ENCODE data around the gene ABCC9.
"Not testable (repeated sequence)": the region's sequence is repeated elsewhere in the genome, so short reads cannot be mapped to it uniquely, and the experiment has no call there.

The ABCC9 gene

DNA sequence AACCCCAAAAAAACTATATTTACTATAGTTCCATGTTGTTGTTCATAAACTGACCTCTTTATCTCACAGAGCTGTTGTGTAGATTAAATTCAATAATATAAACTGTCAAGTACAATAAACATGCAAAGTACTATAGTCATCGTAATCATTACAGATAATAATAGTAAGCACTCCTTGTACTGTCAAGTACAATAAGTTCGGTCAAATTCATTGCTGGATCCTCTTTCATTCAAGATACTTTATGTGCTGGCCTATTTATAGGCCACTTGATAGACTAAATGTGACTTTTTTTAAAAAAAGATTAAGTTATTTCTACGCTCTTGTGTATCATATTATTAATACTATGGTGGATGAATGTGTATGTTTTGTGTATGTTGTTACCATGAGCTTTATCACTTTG, 127.5 kb downstream of the ABCC9 start:
- no peak for DNase-seq

DNA sequence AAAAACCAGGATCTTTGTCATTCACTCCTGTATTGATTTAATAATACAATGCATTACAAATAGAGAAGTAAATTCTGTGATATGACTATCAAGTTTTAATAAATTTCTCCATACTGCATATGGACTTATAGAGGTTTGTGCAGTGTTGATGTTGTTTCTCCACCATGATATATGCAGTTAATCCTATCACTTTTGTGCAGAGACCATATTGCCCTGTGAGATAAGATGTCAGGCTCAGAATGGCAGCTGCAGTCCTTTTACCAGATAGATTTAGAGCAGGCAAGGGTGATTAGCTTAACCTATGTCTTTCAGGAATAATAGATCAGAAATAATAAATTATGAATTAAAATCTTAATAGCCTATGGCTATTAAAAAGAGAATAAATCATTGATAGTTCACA, 128.1 kb downstream of the ABCC9 start:
- no peak for DNase-seq

GRCh38 chr12:21812340-21812739, 128.9 kb downstream of the ABCC9 start:
- DNase-seq = not testable (repeated sequence)

- no peak for DNase-seq
These were observed 132.1 kb downstream of the ABCC9 start for GRCh38 chr12:21809100-21809499.

- DNase-seq = no peak
These were observed 135.0 kb downstream of the ABCC9 start for GRCh38 chr12:21806255-21806654.

DNA sequence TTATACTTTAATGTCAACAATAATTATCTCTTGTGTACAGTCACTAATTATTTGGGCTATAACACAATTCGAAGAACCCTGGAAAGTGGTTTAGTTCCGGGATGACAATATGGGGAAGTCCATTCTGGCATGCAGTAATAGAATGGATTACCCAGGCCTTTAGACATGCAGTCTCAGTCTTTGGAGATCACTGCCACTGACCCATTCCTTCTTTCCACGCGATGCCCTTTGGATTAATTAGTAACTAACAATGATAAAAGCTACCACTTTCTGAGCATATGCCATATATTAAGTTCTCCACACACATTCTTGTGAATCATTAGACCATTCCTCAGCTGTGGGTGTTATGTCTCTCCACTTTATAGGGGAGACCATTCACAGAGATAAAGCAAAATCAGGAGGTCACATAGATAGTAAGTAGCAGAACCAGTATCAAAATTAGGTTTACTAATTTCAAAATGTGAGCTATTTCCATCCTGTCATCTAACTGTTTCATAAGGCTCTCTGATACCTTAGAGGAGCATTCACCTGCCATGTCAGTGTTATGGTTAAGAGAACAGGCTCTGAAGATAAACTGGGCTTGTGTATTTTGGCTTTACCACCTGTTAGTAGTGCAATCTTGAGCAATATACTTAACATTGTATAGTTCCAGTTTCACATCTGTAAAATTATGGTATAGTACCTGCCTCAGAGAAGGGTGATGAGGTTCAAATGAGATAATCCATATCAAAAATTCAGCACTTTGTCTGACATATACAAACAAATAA, 139.5 kb downstream of the ABCC9 start:
- no peak for DNase-seq

DNA sequence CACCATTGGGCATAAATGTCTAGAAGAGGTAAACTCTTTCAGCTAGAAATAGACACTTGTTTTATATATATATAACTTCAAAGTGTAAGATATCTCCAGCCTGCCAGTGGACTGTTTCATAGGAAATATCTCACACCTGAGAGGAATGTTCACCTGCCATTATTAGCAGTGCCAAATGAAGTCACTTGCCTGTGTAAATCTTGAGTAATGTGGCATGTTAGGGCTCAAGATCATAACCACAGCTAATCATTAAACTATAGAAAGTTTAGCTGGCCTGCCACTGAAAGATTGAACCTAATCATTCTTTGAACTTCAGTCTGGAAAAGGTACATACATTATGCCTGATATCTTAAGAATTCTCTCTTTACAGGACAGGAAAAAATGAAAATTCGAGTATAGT, 141.2 kb downstream of the ABCC9 start:
- DNase-seq = no peak

DNA sequence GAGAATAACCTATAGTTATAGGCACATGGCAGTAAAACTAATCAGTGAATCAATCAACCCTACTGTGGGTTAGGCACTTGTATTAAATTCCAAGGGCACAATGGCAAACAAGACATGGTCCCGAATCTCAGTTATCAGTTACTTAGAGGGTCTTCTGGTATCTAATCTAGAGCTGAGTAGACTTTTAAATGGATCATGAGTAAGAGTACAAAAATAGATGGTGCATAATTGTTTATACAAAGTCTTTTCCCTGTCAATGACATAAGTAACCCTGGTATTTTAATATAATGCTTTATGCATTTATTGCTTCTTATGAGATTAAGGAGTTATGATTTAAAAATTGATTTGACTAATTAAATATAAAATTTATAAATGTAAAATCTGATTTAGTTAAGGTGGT, 143.7 kb downstream of the ABCC9 start:
- DNase-seq = no peak

DNA sequence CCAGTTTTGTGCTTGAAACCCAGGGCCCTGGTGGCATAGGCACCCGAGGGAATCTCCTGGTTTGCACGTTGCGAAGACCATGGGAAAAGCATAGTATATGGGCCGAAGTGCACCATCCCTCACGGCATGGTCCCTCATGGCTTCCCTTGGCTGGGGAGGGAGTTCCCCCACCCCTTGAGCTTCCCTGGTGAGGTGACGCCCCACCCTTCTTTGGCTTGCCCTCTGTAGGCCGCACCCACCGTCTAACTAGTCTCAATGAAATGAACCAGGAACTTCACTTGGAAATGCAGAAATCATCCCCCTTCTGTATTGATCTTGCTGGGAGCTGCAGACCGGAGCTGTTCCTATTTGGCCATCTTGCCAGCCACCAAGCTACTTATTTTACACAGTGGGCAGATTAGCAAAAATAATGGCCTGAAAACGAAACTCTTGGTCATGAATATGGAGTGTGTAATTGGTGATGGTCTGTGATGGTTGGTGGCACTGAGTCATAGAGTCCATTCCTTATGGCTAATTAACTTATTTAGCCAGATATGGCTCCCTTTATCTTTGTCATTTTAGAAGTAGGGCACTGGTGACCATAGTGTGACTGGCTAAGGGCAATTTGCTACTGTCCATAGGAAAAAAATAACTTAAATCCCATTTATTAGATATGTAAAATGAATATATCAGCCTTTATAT, 145.4 kb downstream of the ABCC9 start:
- no peak for DNase-seq

DNA sequence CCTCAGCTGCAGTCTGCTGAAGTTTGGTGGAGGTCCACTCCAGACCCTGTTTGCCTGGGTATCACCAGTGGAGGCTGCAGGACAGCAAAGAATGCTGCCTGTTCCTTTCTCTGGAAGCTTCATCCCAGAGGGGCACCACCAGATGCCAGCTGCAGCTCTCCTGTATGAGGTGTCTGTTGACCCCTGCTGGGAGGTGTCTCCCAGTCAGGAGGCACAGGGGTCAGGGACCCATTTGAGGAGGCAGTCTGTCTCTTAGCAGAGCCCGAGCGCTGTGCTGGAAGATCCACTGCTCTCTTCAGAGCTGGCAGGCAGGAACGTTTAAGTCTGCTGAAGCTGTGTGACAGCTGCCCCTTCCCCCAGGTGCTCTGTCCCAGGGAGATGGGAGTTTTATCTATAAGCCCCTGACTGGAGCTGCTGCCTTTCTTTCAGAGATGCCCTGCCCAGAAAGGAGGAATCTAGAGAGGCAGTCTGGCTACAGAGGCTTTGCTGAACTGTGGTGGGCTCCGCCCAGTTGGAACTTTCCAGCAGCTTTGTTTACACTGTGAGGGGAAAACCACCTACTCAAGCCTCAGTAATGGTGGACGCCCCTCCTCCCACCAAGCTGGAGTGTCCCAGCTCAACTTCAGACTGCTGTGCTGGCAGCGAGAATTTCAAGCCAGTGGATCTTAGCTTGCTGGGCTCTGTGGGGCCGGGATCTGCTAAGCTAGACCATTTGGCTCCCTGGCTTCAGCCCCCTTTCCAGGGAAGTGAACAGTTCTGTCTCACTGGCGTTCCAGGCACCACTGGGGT, 146.2 kb downstream of the ABCC9 start:
- DNase-seq = not testable (repeated sequence)

DNA sequence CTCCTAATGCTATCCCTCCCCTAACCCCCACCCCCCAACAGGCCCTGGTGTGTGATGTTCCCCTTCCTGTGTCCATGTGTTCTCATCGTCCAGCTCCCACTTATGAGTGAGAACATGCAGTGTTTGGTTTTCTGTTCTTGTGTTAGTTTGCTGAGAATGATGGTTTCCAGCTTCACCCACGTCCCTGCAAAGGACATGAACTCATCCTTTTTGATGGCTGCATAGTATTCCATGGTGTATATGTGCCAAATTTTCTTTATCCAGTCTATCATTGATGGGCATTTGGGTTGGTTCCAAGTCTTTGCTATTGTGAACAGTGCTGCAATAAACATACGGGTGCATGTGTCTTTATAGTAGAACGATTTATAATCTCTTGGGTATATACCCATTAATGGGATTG, 151.5 kb downstream of the ABCC9 start:
- not testable (repeated sequence) for DNase-seq

DNA sequence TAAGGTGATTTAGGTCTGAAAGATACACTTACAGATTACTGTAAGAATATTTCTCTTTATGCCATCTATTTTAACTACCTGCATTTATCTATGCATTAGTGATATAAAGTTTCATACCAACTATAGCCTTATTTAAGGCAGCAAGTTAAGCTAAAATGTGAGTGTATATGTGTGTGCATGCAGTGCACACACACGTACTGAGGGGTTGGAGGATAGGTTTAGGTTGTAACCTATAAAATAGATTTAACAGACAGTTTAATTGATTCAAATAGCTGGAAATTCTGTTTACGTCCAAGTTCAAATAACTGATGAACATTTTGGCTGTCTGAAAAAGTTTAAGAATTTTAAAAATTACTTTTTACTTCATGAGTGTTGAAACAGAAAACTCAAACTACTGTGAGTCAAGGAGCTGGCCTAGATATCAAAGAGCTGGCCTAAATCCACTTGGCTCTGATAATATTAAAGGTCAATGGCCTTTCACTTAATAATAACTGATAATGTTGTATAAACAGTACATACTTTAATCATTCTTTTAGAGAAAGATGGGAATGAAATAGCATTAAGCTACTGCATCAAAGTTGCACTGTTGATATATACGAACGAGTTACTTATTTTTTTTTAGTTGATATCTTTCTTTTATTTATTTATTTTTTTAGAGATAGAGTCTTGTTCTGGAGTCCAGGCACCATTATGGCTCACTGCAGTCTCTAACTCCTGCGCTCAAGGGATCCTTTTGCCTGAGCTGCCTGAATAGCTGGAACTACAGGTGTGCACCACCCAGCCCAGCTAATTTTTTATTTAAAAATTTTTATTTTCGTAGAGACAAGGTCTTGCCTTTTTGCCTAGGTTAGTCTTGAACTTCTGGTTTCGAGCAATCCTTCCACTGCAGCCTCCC, 152.9 kb downstream of the ABCC9 start:
- no peak for DNase-seq

GRCh38 chr12:21786041-21786531, 155.1 kb downstream of the ABCC9 start:
- no peak for DNase-seq

DNA sequence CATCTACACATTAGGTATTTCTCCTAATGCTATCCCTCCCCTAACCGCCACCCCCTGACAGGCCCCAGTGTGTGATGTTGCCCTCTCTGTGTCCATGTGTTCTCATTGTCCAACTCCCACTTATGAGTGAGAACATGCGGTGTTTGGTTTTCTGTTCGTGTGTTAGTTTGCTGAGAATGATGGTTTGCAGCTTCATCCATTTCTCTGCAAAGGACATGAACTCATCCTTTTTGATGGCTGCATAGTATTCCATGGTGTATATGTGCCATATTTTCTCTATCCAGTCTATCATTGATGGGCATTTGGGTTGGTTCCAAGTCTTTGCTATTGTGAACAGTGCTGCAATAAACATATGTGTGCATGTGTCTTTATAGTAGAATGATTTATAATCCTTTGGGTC, 158.5 kb downstream of the ABCC9 start:
- DNase-seq = not testable (repeated sequence)

DNA sequence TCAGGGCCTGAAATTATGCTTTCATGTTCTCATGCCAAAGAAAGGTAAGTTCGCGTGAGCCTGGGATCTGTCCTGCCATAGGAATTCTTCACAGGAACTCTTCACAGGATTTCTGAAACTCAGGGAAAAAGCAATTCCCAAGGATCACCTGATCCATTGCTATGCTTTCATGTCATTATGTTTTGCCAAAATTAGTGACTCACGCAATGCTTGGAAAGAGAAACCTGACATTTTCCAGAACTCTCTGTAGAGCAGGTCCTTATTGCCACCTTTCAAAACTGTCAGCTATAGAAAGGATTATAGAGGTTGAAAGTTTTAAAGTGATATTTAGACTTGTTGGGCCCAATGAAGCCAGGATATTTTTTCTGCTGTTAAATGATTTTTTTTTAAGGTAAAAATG, 160.4 kb downstream of the ABCC9 start:
- DNase-seq = no peak

DNA sequence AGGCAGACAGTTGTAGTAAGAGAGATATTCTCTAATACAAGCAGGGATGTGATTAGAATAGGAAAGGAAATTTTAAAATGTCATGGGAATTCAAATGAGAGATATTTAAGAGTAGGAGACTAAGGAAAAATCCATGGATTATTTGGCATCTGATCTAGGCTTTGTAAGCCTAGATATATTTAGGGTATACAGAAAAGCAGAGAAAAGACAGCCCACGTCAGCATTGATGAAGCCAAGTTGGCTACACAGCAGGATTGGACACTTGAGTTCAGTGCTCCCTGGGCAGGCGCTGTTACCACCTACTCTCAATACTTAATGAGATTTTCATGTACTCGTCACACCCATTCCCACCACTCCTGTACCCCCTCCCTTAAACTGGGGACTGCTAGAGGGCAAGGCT, 165.1 kb downstream of the ABCC9 start:
- DNase-seq = no peak

GRCh38 chr12:21775133-21775820, 165.9 kb downstream of the ABCC9 start:
- no peak for DNase-seq

GRCh38 chr12:21774358-21775132, 166.7 kb downstream of the ABCC9 start, which contains the start of gene KCNJ8:
Gene KCNJ8, minus strand, starts transcription at chr12:21774706. Its CDS starts 1,090 bp downstream, at chr12:21773616.
- DNase-seq = no peak

- no peak for DNase-seq
These were observed 167.4 kb downstream of the ABCC9 start for GRCh38 chr12:21773806-21774205.

- DNase-seq = no peak
These were observed 167.9 kb downstream of the ABCC9 start for GRCh38 chr12:21773263-21773741.

DNA sequence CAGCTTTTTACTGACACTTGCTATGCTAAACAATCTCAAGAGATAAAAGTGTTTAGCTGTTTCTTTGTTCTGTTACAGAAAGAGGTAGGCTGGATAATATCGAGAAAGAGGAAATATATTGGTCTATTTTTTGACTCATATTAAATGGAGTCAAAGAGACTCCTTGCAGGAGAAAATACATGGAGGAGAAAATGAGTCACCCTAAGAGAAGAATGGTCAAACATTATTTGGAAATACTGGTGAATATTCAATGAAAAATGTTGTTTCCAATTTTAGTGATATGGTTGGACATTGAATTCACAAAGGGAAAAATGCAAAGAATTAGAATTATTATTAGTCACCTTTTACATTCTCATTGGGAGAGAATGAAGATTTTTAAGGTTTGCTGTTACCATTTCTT, 169.9 kb downstream of the ABCC9 start:
- no peak for DNase-seq
